GM12878 (cell line): ENCODE results near the gene RTN4.

Experiments used
- CTCF ChIP-seq, 3 experiments: IDR thresholded peaks in 2 of 3; conservative IDR thresholded peaks in 1 of 3; 2 replicates each; pipeline ENCODE4 v1.5.1; 2011; ENCODE audit warnings: low read depth in 3 of 3, low read length in 3 of 3, mild to moderate bottlenecking in 3 of 3, control low read depth in 2 of 3, moderate library complexity in 2 of 3, inconsistent platforms in 1 of 3, mixed read lengths in 1 of 3; ENCODE audit not compliant: control insufficient read depth in 2 of 3, insufficient read depth in 1 of 3; ENCODE audit errors: extremely low read depth in 1 of 3
- HDAC2 ChIP-seq: fragments of 200-600 bp; sonication (generic); IDR thresholded peaks from 2 replicates; pipeline ENCODE4 v1.6.1; 2017
- HDAC6 ChIP-seq: fragments of 200-600 bp; sonication (generic); IDR thresholded peaks from one replicate; pipeline ENCODE4 v1.8.0; 2017; ENCODE audit warnings: antibody characterized with exemption; ENCODE audit not compliant: unreplicated experiment
- POLR2AphosphoS5 ChIP-seq: IDR thresholded peaks from 2 replicates; pipeline ENCODE4 v1.6.1; 2011; ENCODE audit warnings: mild to moderate bottlenecking, low read length, inconsistent platforms
- RCOR1 ChIP-seq: conservative IDR thresholded peaks from 2 replicates; pipeline ENCODE4 v1.6.1; 2012; ENCODE audit warnings: low read depth, low read length, improper control_type of control experiment
- SPI1 ChIP-seq: IDR thresholded peaks from 2 replicates; pipeline ENCODE4 v1.6.1; 2011; ENCODE audit warnings: low read depth, mild to moderate bottlenecking, low read length, moderate library complexity, borderline replicate concordance; ENCODE audit not compliant: insufficient read depth
- YY1 ChIP-seq: IDR thresholded peaks from 2 replicates; pipeline ENCODE4 v1.6.1; 2011; ENCODE audit warnings: low read depth, mild to moderate bottlenecking, low read length
- ZBTB11 ChIP-seq: fragments of 450-650 bp; formaldehyde crosslinking; IDR thresholded peaks from 2 replicates; pipeline ENCODE4 v1.5.0; 2022; ENCODE audit warnings: mild to moderate bottlenecking, missing genetic modification characterization
- ZBTB40 ChIP-seq: fragments of 450-650 bp; IDR thresholded peaks from 2 replicates; pipeline ENCODE4 v1.6.1; 2016; ENCODE audit warnings: mild to moderate bottlenecking, moderate library complexity, borderline replicate concordance
- ZNF217 ChIP-seq: fragments of 450-650 bp; IDR thresholded peaks from 2 replicates; pipeline ENCODE4 v1.6.1; 2017; ENCODE audit warnings: antibody characterized with exemption, mild to moderate bottlenecking
- TF ChIP-seq, protein P1 (sequence below): IDR thresholded peaks from 2 replicates; pipeline ENCODE4 v1.6.1; 2012; ENCODE audit warnings: low read depth, low read length, improper control_type of control experiment

DNA sequence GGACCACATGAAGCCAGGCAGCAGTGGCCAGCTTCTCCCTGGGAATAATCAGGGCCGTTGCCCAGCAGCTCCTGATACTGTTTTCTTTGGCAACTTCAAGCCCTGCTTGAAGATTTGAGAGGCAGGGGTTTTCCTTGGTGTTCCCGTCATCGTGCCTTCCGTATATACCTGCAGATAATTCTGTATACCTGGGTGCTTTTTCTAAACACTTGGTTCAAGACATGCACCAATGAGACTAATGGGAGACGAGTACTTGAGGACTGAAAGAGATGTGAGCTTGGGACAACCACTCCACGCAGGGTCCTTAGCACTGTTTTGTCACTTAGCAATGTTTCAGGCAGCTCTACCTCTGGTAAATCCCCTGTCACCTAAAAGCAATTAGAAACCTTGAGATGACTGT is 118.8 kb downstream of the RTN4 start:
- TF ChIP-seq SPI1 (no peak), HDAC2 (no peak), ZBTB40 (no peak), CTCF (IDR thresholded peaks at IDR 0.05 in 2 of 3, conservative IDR thresholded peaks at IDR 0.05 in 1 of 3; ENCODE audit: control insufficient read depth in 2 of 3, extremely low read depth in 1 of 3, insufficient read depth in 1 of 3, low read depth in 3 of 3, low read length in 3 of 3) (no peak), YY1 (no peak), POLR2AphosphoS5 (no peak), RCOR1 (no peak), ZBTB11 (CRISPR knock-in tag) (no peak), HDAC6 (no peak), ZNF217 (no peak)
- TF ChIP-seq, protein P1, sequence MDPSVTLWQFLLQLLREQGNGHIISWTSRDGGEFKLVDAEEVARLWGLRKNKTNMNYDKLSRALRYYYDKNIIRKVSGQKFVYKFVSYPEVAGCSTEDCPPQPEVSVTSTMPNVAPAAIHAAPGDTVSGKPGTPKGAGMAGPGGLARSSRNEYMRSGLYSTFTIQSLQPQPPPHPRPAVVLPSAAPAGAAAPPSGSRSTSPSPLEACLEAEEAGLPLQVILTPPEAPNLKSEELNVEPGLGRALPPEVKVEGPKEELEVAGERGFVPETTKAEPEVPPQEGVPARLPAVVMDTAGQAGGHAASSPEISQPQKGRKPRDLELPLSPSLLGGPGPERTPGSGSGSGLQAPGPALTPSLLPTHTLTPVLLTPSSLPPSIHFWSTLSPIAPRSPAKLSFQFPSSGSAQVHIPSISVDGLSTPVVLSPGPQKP: no peak
